ENCODE data around the gene GPR26. TPM values are rescaled to one million over a fixed set of nuclear protein-coding genes. Genes with fewer than 3 reads are reported as not detected.

The GPR26 gene
- total and polyA plus RNA-seq, 2 of the 4 experiments (the other 2 are of a cell fraction) = not detected

DNA sequence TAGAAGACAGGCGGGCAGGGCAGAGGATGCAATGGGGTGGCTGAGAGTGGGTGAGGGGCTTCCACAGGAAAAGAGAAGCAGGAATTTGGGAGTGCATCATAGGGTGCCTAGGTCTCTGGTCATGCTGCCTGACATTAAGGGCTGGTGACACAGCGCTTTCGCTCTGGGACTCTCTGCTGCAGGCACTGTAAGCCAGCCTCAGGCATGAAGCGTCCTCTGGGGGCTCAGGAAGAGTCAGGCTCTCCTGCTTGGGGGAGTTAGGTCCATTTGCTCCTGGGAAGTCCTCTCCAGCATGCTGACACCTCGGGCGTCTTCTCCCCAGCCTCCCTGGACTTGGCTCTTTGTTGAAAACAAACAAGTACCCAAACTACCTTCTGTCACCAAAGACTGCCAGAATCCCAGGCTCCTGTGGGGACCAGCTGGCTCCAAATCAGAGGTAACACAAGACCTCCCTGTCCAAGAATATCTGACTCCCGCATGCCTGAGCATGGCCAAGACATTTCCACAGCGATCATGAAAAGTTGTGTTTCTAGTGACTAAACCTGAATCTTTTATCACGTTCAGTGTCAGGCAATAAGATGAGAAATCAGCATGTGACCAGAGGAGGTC is 55.4 kb downstream of the GPR26 start:
- ATAC-seq (ENCODE audit: low read depth) (no peak), DNase-seq (no peak)
- Histone ChIP-seq H3K4me3 (ENCODE audit: insufficient read depth, low read depth, low read length) (no peak overlapping the region), H3K9me1 (ENCODE audit: insufficient read depth, low read length) (no peaks in the 10 kb centered on the region), H2BK15ac (ENCODE audit: low read depth, low read length) (no peak overlapping the region), H2BK120ac (ENCODE audit: low read depth, low read length) (no peak overlapping the region), H3K9ac (ENCODE audit: low read depth, low read length) (no peak overlapping the region), H3K14ac (replicated peaks; ENCODE audit: low read depth, low read length) (no peak overlapping the region), H4K91ac (ENCODE audit: insufficient read depth, low read depth, low read length) (no peak overlapping the region), H3K18ac (ENCODE audit: low read depth, low read length) (no peak overlapping the region), H3K27ac (ENCODE audit: insufficient read depth, low read length) (no peak overlapping the region), H2BK20ac (ENCODE audit: low read depth, low read length) (no peak overlapping the region), H3K4me1 (ENCODE audit: control insufficient read depth, insufficient read depth, low read length) (no peaks in the 10 kb centered on the region), H3K4me2 (ENCODE audit: low read depth, low read length) (no peak overlapping the region), H3K36me3 (ENCODE audit: control insufficient read depth, insufficient read depth, low read length) (no peaks in the 10 kb centered on the region), H2BK5ac (ENCODE audit: low read depth, low read length, poor library complexity, severe bottlenecking) (no peak overlapping the region), H3K9me3 (ENCODE audit: control insufficient read depth, insufficient read depth, low read length) (peaks cover 40% of the 10 kb centered on the region), H2AFZ (replicated peaks; ENCODE audit: low read length, poor library complexity) (no peak overlapping the region), H3K27me3 (ENCODE audit: control insufficient read depth, insufficient read depth, low read length) (no peaks in the 10 kb centered on the region), H4K8ac (ENCODE audit: low read depth in 2 of 2, low read length in 2 of 2) (no peak overlapping the region), H3K56ac (ENCODE audit: extremely low read depth, insufficient read depth, low read length) (no peak overlapping the region), H2AK5ac (ENCODE audit: low read depth, low read length) (no peak overlapping the region), H3K4ac (ENCODE audit: low read depth, low read length) (no peak overlapping the region), H3K79me1 (ENCODE audit: low read depth in 1 of 2, low read length in 2 of 2) (no peaks in the 10 kb centered on the region), H2AK9ac (replicated peaks; ENCODE audit: low read depth, low read length, poor library complexity) (no peak overlapping the region), H4K5ac (ENCODE audit: low read depth, low read length) (no peak overlapping the region), H3K23ac (ENCODE audit: low read depth, low read length) (no peak overlapping the region), H4K20me1 (ENCODE audit: insufficient read depth, low read length) (no peaks in the 10 kb centered on the region)
- CTCF ChIA-PET = no interaction called here
- BruUV-seq (replicated peaks) = no TSS peak
- TF ChIP-seq MAZ (IDR thresholded peaks at IDR 0.05; ENCODE audit: borderline replicate concordance, low read depth, low read length) (no peak), ELK1 (IDR thresholded peaks at IDR 0.05; ENCODE audit: borderline replicate concordance, low read depth, low read length) (no peak), CHD1 (IDR thresholded peaks at IDR 0.05; ENCODE audit: low read depth, low read length) (no peak), SMC3 (IDR thresholded peaks at IDR 0.05; ENCODE audit: low read depth, low read length) (no peak), RFX5 (IDR thresholded peaks at IDR 0.05; ENCODE audit: low read depth, low read length) (no peak), MAFK (IDR thresholded peaks at IDR 0.05; ENCODE audit: low read depth, low read length) (no peak), NFE2L2 (IDR thresholded peaks at IDR 0.05; ENCODE audit: low read depth, low read length) (no peak), RAD21 (IDR thresholded peaks at IDR 0.05; ENCODE audit: low read length) (no peak), FOS (IDR thresholded peaks at IDR 0.05; ENCODE audit: low read depth, low read length) (no peak), CEBPB (IDR thresholded peaks at IDR 0.05; ENCODE audit: low read depth, low read length) (no peak), RCOR1 (IDR thresholded peaks at IDR 0.05; ENCODE audit: insufficient replicate concordance, low read length) (no peak), MXI1 (IDR thresholded peaks at IDR 0.05; ENCODE audit: borderline replicate concordance, low read depth, low read length) (no peak), POLR2A (IDR thresholded peaks at IDR 0.05; ENCODE audit: low read depth, low read length) (no peak)
- TF ChIP-seq, protein P1, sequence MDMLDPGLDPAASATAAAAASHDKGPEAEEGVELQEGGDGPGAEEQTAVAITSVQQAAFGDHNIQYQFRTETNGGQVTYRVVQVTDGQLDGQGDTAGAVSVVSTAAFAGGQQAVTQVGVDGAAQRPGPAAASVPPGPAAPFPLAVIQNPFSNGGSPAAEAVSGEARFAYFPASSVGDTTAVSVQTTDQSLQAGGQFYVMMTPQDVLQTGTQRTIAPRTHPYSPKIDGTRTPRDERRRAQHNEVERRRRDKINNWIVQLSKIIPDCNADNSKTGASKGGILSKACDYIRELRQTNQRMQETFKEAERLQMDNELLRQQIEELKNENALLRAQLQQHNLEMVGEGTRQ (IDR thresholded peaks at IDR 0.05; ENCODE audit: low read depth, low read length) = no peak
- TF ChIP-seq, protein P2, sequence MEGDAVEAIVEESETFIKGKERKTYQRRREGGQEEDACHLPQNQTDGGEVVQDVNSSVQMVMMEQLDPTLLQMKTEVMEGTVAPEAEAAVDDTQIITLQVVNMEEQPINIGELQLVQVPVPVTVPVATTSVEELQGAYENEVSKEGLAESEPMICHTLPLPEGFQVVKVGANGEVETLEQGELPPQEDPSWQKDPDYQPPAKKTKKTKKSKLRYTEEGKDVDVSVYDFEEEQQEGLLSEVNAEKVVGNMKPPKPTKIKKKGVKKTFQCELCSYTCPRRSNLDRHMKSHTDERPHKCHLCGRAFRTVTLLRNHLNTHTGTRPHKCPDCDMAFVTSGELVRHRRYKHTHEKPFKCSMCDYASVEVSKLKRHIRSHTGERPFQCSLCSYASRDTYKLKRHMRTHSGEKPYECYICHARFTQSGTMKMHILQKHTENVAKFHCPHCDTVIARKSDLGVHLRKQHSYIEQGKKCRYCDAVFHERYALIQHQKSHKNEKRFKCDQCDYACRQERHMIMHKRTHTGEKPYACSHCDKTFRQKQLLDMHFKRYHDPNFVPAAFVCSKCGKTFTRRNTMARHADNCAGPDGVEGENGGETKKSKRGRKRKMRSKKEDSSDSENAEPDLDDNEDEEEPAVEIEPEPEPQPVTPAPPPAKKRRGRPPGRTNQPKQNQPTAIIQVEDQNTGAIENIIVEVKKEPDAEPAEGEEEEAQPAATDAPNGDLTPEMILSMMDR (conservative IDR thresholded peaks at IDR 0.05; ENCODE audit: low read depth, low read length) = no peak
- in situ Hi-C loops (cut with MboI; ENCODE audit: low sequenced_read_pairs) = no loop called here
- POLR2A ChIA-PET (ENCODE audit: unreplicated experiment) = no interaction called here
- intact Hi-C loops (cut with micrococcal nuclease) = no loop called here
- dilution Hi-C loops (cut with HindIII; ENCODE audit: low sequenced_read_pairs, unreplicated experiment) = no loop called here
- WGBS, 2 experiments (ENCODE audit: extremely low coverage in 2 of 2, insufficient read length in 1 of 2) = 60% methylated on average over 1 of the region's 9 CpGs; no CpG with 5 or more reads in 1 of the 2 experiments

All from IMR-90 (cell line).